Measurements from ENCODE around the gene SON. TPM values are rescaled to one million over a fixed set of nuclear protein-coding genes. Genes with fewer than 3 reads are reported as not detected.

SON gene
- total RNA-seq, 1 experiment from 2014 or later = 329 TPM

- H3K27me3 ChIP-seq (ENCODE audit: insufficient read depth, low read length) = no peaks in the 10 kb centered on the region
- no peak overlapping the region for H3K4ac ChIP-seq (ENCODE audit: low read depth, low read length)
- Mint-ChIP-seq H3K27me3 (ENCODE audit: low read depth) (no peaks in the 10 kb centered on the region), H3K4me3 (no peak overlapping the region), H3K4me1 (no peaks in the 10 kb centered on the region), H3K36me3 (ENCODE audit: insufficient read depth in 1 of 3, low read depth in 3 of 3) (peaks cover 62 to 93% (median 84%) of the 10 kb centered on the region in 3 experiments; a peak in 6 of 7 replicates), H3K27ac (no peak overlapping the region), H3K9me3 (no peaks in the 10 kb centered on the region)
- no peak overlapping the region for H2AK5ac ChIP-seq (ENCODE audit: insufficient read length, low read length)
- no peak overlapping the region for H3K27ac ChIP-seq (ENCODE audit: insufficient read length, low read depth, low read length)
- no peak overlapping the region for H2BK15ac ChIP-seq (ENCODE audit: low read depth, low read length)
- no peak overlapping the region for H3K23ac ChIP-seq (ENCODE audit: insufficient read length, low read depth, low read length)
- H2BK12ac ChIP-seq (ENCODE audit: insufficient read length, low read depth, low read length) = no peak overlapping the region
- H3K14ac ChIP-seq (ENCODE audit: insufficient read depth, low read length) = no peak overlapping the region
- DNase-seq = no peak
- no peak overlapping the region for H2BK120ac ChIP-seq (ENCODE audit: low read depth, low read length, poor library complexity, severe bottlenecking)
- H3K18ac ChIP-seq (ENCODE audit: insufficient read length, low read depth, low read length) = no peak overlapping the region
- no peaks in the 10 kb centered on the region for H3K79me1 ChIP-seq (ENCODE audit: insufficient read depth, low read depth, low read length, poor library complexity, severe bottlenecking)
- H3K4me1 ChIP-seq (ENCODE audit: insufficient read depth, low read length) = no peaks in the 10 kb centered on the region
- WGBS (ENCODE audit: extremely low coverage, insufficient read length, low lambda C conversion rate) = no CpG with 5 or more reads among the region's 2 CpGs
- H3K9ac ChIP-seq (ENCODE audit: extremely low read depth, insufficient read length, low read length) = no peak overlapping the region
- H4K5ac ChIP-seq (ENCODE audit: insufficient read length, low read depth, low read length) = no peak overlapping the region
- H3K9me3 ChIP-seq (ENCODE audit: control insufficient read depth, low read depth, low read length) = no peaks in the 10 kb centered on the region
- H3K4me2 ChIP-seq (ENCODE audit: insufficient read depth, insufficient read length, low read length) = no peak overlapping the region
- H4K8ac ChIP-seq (replicated peaks; ENCODE audit: insufficient read length, low read depth, low read length) = no peak overlapping the region
- H4K20me1 ChIP-seq (ENCODE audit: control insufficient read depth, insufficient read depth, insufficient read length) = no peaks in the 10 kb centered on the region
- H3K56ac ChIP-seq (ENCODE audit: insufficient read length, low read depth, low read length) = no peak overlapping the region
- no peaks in the 10 kb centered on the region for H3K79me2 ChIP-seq (ENCODE audit: insufficient read depth, low read length)
- no peaks in the 10 kb centered on the region for H3K23me2 ChIP-seq (ENCODE audit: insufficient read length, low read depth, low read length, poor library complexity, severe bottlenecking)
- no peak overlapping the region for H2BK20ac ChIP-seq (ENCODE audit: low read depth, low read length, poor library complexity, severe bottlenecking)
- no peak overlapping the region for H3T11ph ChIP-seq (ENCODE audit: low read length)
- no peak overlapping the region for H2BK5ac ChIP-seq (ENCODE audit: insufficient read length, low read length)
- H2AFZ ChIP-seq (ENCODE audit: low read length) = no peak overlapping the region
- H4K91ac ChIP-seq (ENCODE audit: insufficient read length, low read depth, low read length) = no peak overlapping the region
- TF ChIP-seq, protein P1, sequence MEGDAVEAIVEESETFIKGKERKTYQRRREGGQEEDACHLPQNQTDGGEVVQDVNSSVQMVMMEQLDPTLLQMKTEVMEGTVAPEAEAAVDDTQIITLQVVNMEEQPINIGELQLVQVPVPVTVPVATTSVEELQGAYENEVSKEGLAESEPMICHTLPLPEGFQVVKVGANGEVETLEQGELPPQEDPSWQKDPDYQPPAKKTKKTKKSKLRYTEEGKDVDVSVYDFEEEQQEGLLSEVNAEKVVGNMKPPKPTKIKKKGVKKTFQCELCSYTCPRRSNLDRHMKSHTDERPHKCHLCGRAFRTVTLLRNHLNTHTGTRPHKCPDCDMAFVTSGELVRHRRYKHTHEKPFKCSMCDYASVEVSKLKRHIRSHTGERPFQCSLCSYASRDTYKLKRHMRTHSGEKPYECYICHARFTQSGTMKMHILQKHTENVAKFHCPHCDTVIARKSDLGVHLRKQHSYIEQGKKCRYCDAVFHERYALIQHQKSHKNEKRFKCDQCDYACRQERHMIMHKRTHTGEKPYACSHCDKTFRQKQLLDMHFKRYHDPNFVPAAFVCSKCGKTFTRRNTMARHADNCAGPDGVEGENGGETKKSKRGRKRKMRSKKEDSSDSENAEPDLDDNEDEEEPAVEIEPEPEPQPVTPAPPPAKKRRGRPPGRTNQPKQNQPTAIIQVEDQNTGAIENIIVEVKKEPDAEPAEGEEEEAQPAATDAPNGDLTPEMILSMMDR (conservative IDR thresholded peaks at IDR 0.05) = no peak
Observed at GRCh38 chr21:33514229-33514628, 28.6 kb upstream of the SON start.
